Brain microvascular endothelial cell (primary cell): ENCODE measurements around the gene SLC39A6.

Experiments used
- DNase-seq: peaks from one replicate; pipeline ENCODE4 v3.0.0-alpha.2; 2020
- H3K27ac ChIP-seq: fragments of 250-450 bp; sonication (Bioruptor Pico); 2 replicates; pipeline ENCODE4 v1.5.1; 2020; ENCODE audit warnings: mild to moderate bottlenecking, moderate library complexity
- H3K27me3 ChIP-seq: fragments of 250-450 bp; sonication (Bioruptor Pico); replicated peaks from 2 replicates; pipeline ENCODE4 v1.5.1; 2020; ENCODE audit warnings: mild to moderate bottlenecking
- H3K36me3 ChIP-seq: fragments of 250-450 bp; sonication (Bioruptor Pico); replicated peaks from 2 replicates; pipeline ENCODE4 v1.5.1; 2020; ENCODE audit warnings: mild to moderate bottlenecking
- H3K4me3 ChIP-seq: 2 replicates; pipeline ENCODE4 v1.5.1; 2011; ENCODE audit warnings: low read depth, mild to moderate bottlenecking, control low read depth, low read length, moderate library complexity
- in situ Hi-C: cut with HindIII; loops from 2 replicates; pipeline ENCODE4 v1.10.0; 2017; ENCODE audit warnings: low sequenced_read_pairs, low pct_ligation_motif_present
- TF ChIP-seq, protein P1 (sequence below): IDR thresholded peaks from 2 replicates; pipeline ENCODE4 v1.5.1; 2011; ENCODE audit warnings: low read depth, mild to moderate bottlenecking, moderate library complexity, low read length, control low read depth, inconsistent platforms; ENCODE audit errors: missing control alignments

Gene SLC39A6

DNA sequence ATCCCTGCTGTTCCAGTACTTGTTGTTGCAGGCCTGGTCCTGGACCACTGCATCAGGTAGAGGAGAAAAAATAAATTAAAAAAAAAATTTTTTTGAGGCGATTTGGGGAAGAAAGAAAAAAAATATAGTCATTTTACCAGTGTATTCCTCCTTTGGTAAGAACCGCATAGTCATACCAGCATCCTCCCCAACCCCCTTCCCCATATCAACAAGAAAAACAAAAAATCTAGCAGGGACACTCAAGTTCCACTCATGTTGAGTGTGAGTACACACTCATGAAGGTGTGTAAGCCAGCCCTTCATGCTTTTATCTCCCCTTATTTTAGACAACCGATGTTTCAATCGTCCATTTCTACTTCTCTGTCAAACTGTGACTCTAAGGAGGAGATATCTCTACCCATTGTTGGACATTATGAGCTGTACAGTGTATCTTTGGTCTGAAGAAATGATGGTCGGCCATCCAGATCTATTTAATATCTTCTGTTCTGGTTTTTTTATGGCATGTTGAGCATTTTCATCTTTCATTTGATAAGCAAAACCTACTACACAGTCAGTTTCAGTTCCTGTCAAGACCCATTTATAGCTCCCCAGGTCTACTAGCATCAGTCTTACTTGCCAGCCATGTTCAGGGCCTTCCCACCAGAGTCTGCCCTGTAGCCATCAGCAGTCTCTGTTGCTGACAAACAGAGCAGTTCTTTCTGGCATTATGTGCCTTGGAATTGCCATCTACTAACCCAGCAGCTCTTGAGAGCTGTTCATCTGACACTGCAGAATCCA is 20.6 kb upstream of the SLC39A6 start:
- in situ Hi-C loops, result no loop called here
- no peaks in the 10 kb centered on the region for H3K27me3 ChIP-seq
- H3K36me3 ChIP-seq, result peaks cover 58% of the 10 kb centered on the region
- TF ChIP-seq, protein P1, sequence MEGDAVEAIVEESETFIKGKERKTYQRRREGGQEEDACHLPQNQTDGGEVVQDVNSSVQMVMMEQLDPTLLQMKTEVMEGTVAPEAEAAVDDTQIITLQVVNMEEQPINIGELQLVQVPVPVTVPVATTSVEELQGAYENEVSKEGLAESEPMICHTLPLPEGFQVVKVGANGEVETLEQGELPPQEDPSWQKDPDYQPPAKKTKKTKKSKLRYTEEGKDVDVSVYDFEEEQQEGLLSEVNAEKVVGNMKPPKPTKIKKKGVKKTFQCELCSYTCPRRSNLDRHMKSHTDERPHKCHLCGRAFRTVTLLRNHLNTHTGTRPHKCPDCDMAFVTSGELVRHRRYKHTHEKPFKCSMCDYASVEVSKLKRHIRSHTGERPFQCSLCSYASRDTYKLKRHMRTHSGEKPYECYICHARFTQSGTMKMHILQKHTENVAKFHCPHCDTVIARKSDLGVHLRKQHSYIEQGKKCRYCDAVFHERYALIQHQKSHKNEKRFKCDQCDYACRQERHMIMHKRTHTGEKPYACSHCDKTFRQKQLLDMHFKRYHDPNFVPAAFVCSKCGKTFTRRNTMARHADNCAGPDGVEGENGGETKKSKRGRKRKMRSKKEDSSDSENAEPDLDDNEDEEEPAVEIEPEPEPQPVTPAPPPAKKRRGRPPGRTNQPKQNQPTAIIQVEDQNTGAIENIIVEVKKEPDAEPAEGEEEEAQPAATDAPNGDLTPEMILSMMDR, result no peak
- no peak overlapping the region for H3K27ac ChIP-seq
- no peak overlapping the region for H3K4me3 ChIP-seq
- DNase-seq, result no peak

DNA sequence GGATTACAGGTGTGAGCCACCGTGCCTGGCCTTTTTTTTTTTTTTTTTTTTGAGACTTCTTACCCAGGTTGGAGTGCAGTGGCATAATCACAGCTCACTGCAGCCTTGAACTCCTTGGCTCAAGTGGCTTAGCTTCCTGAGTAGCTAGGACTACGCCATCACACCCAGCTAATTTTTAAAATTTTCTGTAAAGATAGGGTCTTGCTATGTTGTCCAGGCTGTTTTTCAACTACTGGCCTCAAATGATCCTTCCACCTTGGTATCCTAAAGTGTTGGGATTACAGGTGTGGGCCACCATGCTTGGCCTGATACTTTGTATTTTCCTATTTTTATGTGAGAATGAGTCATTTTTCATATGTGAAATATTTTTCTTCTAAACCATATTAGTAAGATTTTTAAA is 14.3 kb upstream of the SLC39A6 start:
- Histone ChIP-seq H3K36me3 (peaks cover 62% of the 10 kb centered on the region), H3K4me3 (no peak overlapping the region), H3K27ac (no peak overlapping the region), H3K27me3 (no peaks in the 10 kb centered on the region)
- TF ChIP-seq, protein P1, result no peak
- DNase-seq, result no peak
- in situ Hi-C loops, result no loop called here

DNA sequence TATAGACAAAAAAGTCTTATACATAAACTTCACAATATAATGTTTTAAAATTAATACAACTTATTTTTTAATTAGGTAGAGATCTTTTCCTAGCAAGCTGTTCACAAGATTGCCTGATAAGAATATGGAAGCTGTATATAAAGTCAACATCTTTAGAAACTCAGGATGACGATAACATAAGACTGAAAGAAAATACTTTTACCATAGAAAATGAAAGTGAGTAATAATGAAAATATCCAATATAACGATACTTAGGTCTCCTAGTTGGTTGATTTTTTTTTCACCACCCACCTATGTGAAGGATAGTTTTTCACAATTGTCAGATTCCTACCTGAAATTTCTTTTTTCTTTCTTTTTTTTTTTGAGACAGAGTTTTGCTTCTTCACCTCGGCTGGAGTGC is 13.6 kb upstream of the SLC39A6 start:
- Histone ChIP-seq H3K27me3 (no peaks in the 10 kb centered on the region), H3K27ac (no peak overlapping the region), H3K4me3 (no peak overlapping the region), H3K36me3 (peaks cover 66% of the 10 kb centered on the region)
- TF ChIP-seq, protein P1, result no peak
- DNase-seq, result no peak
- in situ Hi-C loops, result no loop called here

DNA sequence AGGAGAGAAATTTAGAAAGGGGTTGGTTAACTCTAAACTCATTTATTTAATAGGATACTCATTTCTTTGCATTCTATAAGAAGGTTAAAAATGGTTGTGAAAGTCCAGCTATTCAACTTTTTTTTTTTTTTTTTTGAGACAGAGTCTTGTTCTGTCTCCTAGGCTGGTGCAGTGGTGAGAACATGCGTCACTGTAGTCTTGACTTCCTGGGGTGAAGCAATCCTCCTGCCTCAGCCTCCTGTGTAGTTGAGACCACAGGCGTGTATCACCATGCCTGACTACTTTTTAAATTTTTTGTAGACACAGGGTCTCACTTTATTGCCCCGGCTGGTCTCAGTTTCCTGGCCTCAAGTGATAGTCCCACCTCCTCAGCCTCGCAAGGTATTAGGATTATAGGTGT is 12.4 kb upstream of the SLC39A6 start:
- TF ChIP-seq, protein P1, result no peak
- Histone ChIP-seq H3K4me3 (no peak overlapping the region), H3K27ac (no peak overlapping the region), H3K36me3 (peaks cover 62% of the 10 kb centered on the region), H3K27me3 (no peaks in the 10 kb centered on the region)
- in situ Hi-C loops, result no loop called here
- DNase-seq, result no peak

DNA sequence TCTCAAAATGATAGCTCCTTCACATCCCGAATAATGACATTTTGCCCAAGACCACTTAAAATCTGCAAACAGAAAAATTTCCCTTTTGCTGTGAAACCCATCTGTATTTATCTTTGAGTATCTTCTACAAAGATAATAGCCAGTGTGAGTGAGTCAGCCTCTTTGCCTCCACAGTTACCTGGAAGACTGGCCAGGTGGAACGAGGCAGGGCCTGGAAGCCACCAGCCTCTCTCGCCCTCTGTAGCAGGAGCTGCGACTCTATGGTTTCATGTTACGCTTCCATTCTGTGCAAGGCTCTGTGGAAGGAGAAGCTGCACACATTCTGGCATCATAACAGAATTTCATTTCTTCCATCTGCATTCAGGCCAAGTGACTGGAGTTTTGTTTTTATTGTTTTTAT is 10.1 kb upstream of the SLC39A6 start:
- Histone ChIP-seq H3K36me3 (peaks cover 46% of the 10 kb centered on the region), H3K27me3 (no peaks in the 10 kb centered on the region), H3K4me3 (no peak overlapping the region), H3K27ac (no peak overlapping the region)
- in situ Hi-C loops, result no loop called here
- TF ChIP-seq, protein P1, result no peak
- no peak for DNase-seq

DNA sequence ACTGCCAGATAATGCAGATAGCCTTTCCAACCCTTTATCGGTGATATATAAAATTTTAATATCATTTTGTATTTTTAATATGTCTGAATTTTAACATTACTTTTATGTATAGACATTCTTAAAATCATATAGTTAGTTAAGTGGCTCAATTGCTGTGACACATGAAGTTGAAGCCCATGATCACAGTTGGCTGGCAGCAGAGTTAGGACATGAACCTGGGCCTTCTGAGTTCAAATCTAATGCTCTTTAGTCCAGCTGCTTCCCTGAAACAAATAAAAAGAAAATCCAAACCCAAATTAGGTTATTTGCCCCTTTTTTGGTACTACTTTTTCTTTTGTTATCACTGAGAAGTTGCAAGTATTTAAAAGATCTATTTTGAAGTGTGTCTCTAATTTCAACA is 6.1 kb upstream of the SLC39A6 start:
- Histone ChIP-seq H3K36me3 (peaks cover 23% of the 10 kb centered on the region), H3K27me3 (no peaks in the 10 kb centered on the region), H3K4me3 (no peak overlapping the region), H3K27ac (no peak overlapping the region)
- TF ChIP-seq, protein P1, result no peak
- no peak for DNase-seq
- in situ Hi-C loops, result no loop called here
